AG09309 (cell line): ENCODE measurements around the gene GFI1.

ENCODE experiments used
- DNase-seq: peaks from one replicate; pipeline ENCODE4 v3.0.0-alpha.2; 2010; ENCODE audit warnings: low read depth
- H3K4me3 ChIP-seq: 2 replicates; pipeline ENCODE4 v1.5.1; 2011; ENCODE audit warnings: mild to moderate bottlenecking, low read depth, low read length, moderate library complexity; ENCODE audit not compliant: control insufficient read depth
- TF ChIP-seq, protein P1 (sequence below): IDR thresholded peaks from 2 replicates; pipeline ENCODE4 v1.5.1; 2011; ENCODE audit warnings: mild to moderate bottlenecking, low read depth, low read length, inconsistent platforms; ENCODE audit not compliant: insufficient read depth, control insufficient read depth; ENCODE audit errors: missing control alignments

The GFI1 gene

DNA sequence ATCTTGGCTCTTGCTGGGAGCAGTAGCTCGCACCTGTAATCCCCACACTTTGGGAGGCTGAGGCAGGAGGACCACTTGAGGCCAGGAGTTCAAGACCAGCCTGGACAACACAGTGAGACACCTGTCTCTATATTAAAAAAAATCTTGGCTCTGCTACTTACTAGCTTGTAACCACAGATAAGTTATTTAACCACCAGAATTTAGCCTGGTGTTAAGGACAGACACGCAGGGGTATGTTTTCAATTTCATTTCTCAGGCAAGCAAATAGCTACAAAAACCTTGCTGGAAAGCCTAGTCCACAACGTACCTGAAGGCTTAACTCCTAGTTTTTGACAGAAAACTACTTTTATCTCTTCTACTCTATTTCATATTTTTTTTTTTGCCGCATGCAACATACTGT is 24.8 kb upstream of the GFI1 start:
- DNase-seq = no peak
- TF ChIP-seq, protein P1, sequence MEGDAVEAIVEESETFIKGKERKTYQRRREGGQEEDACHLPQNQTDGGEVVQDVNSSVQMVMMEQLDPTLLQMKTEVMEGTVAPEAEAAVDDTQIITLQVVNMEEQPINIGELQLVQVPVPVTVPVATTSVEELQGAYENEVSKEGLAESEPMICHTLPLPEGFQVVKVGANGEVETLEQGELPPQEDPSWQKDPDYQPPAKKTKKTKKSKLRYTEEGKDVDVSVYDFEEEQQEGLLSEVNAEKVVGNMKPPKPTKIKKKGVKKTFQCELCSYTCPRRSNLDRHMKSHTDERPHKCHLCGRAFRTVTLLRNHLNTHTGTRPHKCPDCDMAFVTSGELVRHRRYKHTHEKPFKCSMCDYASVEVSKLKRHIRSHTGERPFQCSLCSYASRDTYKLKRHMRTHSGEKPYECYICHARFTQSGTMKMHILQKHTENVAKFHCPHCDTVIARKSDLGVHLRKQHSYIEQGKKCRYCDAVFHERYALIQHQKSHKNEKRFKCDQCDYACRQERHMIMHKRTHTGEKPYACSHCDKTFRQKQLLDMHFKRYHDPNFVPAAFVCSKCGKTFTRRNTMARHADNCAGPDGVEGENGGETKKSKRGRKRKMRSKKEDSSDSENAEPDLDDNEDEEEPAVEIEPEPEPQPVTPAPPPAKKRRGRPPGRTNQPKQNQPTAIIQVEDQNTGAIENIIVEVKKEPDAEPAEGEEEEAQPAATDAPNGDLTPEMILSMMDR = no peak
- H3K4me3 ChIP-seq = no peak overlapping the region

DNA sequence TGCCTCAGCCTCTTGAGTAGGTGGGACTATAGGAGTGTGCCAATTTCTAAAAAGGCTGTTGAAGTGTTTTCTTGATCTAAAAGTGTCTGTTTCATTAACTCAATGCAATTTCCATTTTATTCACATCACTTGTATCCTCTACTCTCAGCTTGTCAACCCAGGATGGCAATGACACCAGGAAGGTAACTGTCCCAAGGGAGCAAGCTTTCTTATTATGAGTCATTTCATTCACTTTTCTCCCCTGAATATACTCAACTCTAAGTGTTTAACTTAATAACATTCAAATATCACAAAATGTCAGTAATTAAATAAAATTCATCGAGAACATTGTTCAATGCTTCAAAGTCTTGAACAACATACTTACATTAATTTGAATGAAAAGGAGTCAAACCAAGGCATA is 22.9 kb upstream of the GFI1 start:
- no peak for DNase-seq
- TF ChIP-seq, protein P1 = no peak
- no peak overlapping the region for H3K4me3 ChIP-seq

DNA sequence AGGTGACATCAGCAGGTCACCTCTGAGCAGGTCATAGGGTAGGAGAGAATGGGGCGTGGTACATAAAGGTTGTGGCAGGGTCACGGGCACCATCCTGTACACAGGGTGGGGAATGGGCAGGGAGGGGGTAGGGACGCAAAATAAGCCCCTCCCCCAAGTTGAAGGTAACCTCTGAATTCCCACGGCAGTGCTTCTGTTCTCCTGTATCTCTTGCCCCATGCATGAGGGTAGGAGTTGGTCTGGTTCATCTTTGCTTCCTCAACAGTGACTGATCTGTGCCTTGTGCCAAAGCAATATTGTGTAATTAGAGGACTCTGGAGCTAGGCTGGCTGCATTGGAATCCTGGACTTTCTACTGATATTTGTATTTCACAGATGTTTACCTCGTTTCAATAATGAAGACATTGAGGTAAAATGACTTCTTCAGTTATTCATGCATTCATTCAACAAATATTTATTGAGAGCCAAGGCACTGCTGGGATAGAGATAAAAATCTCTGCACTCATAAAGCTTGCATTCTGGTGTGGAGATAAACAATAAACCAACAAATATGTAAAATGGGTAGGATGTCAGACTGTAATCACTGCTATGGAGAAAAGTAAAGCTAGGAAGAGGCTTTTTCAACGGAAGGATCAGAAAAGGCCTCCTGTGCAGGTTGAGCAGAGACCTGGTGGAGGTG is 18.4 kb upstream of the GFI1 start:
- DNase-seq = no peak
- TF ChIP-seq, protein P1 = no peak
- no peak overlapping the region for H3K4me3 ChIP-seq

DNA sequence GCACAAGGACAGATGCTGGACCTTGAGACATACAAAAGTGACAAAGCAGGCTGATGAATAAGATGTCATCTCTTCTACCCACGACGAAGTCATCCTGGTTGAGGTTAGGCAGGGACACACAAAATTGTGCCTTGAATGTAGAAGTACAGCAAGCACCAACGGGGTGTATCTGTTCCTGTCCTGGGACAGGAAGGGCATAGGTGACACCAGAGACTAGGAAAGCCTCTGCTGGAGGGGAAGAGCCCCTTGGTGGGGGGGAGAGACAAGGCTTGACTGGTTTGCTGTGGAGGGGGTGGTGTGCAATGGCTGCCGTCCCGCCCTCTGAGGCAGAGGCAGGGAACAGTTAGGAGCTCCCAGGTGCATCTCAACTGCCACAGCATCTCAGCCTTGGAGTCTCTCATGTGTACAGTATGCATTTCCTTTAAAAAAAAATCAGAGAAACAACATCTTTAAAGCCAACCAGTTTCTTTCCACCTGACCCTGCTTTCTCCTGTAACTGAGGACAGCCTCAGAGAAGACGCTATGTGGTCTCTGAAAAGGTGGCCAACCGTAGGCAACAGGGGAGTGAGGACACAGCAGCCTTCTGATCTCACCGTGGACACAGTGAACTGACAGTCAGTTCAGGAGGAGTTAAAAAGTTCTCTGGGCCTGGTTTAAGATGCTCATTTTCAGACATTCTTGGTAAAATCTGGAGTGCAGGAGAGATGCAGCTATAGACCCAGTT is 17.7 kb upstream of the GFI1 start:
- no peak for DNase-seq
- TF ChIP-seq, protein P1 = no peak
- no peak overlapping the region for H3K4me3 ChIP-seq

DNA sequence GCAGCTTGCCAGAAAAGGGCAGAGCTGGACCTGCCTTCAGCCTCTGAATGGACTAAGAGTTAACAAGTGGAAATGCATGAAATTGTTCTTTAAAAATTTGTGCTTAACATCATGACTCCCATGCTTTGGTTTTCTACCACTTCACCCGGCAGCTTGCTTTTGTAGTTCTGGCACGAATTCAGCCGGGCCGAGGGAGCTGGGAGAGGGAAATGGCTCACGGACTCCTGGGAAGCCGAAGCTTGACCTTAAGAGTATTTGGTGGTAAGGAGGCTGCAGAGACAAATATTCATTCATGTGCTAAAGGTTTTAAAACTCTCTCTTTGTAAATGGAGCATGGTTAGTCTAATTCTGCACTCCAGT is 17.2 kb upstream of the GFI1 start:
- H3K4me3 ChIP-seq = no peak overlapping the region
- TF ChIP-seq, protein P1 = no peak
- DNase-seq = no peak

DNA sequence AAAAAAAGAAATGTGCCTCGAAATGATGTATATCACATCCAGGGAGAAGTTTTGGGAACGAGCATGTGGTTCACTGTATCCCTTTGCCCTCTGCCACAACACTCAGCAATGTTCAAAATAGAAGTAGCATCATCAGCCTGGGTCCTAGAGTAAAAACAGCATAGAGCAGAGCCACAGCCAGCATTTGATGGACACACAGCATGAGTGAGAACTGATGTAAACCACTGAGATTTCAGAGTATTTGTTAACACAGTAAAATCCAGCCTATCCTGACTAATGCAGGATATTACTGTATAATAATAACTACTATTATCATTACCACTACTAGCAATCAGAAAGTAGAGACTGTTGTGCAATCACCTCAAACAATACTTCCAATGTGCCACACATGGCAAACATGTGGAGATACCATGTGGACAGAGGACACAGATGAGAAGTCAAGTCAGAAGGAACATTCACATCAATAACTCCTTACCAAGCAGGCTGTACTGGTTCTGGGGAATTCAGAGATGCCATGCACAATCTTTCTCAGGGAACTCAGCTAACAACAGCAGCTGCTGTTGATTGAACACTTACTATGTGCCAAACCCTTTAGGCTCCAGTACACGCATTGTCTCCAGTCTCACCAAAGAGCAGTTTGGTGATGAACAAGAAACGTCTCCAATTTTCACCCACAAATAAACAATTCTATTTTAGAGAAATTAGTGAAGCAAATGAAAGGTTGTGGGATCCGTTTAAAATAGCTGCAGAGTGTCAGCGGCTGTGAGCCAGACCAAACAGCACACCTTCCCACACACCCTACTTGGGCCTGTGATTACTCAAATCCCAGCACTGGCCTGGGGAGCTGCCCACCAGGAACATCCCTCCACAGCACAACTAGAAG is 16.6 kb upstream of the GFI1 start:
- TF ChIP-seq, protein P1 = no peak
- DNase-seq = no peak
- H3K4me3 ChIP-seq = no peak overlapping the region
